Measurements from ENCODE around the gene PARD6G.
"Not testable (repeated sequence)": the region's sequence is repeated elsewhere in the genome, so short reads cannot be mapped to it uniquely, and the experiment has no call there.

PARD6G gene

GRCh38 chr18:80241919-80242777, 5.2 kb downstream of the PARD6G start:
- DNase-seq, result no peak

GRCh38 chr18:80239830-80240229, 7.5 kb downstream of the PARD6G start:
- no peak for DNase-seq

GRCh38 chr18:80238651-80239260, 8.6 kb downstream of the PARD6G start:
- no peak for DNase-seq

- DNase-seq, result not testable (repeated sequence)
These were observed 9.8 kb downstream of the PARD6G start for GRCh38 chr18:80237519-80237918.

- DNase-seq, result no peak
These were observed 12.9 kb downstream of the PARD6G start for GRCh38 chr18:80234398-80234797.

GRCh38 chr18:80233899-80234298, 13.4 kb downstream of the PARD6G start:
- no peak for DNase-seq

- no peak for DNase-seq
These were observed 14.0 kb downstream of the PARD6G start for GRCh38 chr18:80233201-80233835.

GRCh38 chr18:80232710-80233109, 14.6 kb downstream of the PARD6G start:
- no peak for DNase-seq

- DNase-seq, result no peak
These were observed 15.3 kb downstream of the PARD6G start for GRCh38 chr18:80232030-80232429.

- DNase-seq, result no peak
These were observed 15.7 kb downstream of the PARD6G start for GRCh38 chr18:80231616-80232015.

- no peak for DNase-seq
These were observed 16.2 kb downstream of the PARD6G start for GRCh38 chr18:80231151-80231550.

- no peak for DNase-seq
These were observed 17.3 kb downstream of the PARD6G start for GRCh38 chr18:80229766-80230745.

GRCh38 chr18:80229363-80229762, 18.0 kb downstream of the PARD6G start:
- DNase-seq, result no peak

- no peak for DNase-seq
These were observed 19.1 kb downstream of the PARD6G start for GRCh38 chr18:80228051-80228848.

GRCh38 chr18:80227472-80227871, 19.8 kb downstream of the PARD6G start:
- DNase-seq, result no peak

GRCh38 chr18:80225685-80226084, 21.6 kb downstream of the PARD6G start:
- DNase-seq, result no peak

- no peak for DNase-seq
These were observed 23.6 kb downstream of the PARD6G start for GRCh38 chr18:80223581-80224148.

GRCh38 chr18:80219488-80219887, 27.8 kb downstream of the PARD6G start:
- not testable (repeated sequence) for DNase-seq

- no peak for DNase-seq
These were observed 28.7 kb downstream of the PARD6G start for GRCh38 chr18:80218341-80219227.

- no peak for DNase-seq
These were observed 34.1 kb downstream of the PARD6G start for GRCh38 chr18:80213182-80213581.
